OCI-LY1 (cell line): ENCODE data around the gene KRT80.

Experiments used
- H2AFZ ChIP-seq: fragments of 200-600 bp; sonication (generic), shearing (Covaris generic); 2 replicates; pipeline ENCODE4 v1.6.0; 2014; ENCODE audit warnings: antibody characterized with exemption, mild to moderate bottlenecking, low read length
- H3F3A ChIP-seq: fragments of 200-600 bp; sonication (generic), shearing (Covaris generic); 2 replicates; pipeline ENCODE4 v1.6.0; 2014; ENCODE audit warnings: mild to moderate bottlenecking, antibody characterized with exemption, low read length, moderate library complexity; ENCODE audit not compliant: insufficient read depth
- H3K27ac ChIP-seq: fragments of 200-600 bp; sonication (generic); 2 replicates; pipeline ENCODE4 v1.5.1; 2014; ENCODE audit warnings: low read length, mixed run types, mild to moderate bottlenecking, low read depth; ENCODE audit not compliant: poor library complexity, severe bottlenecking
- H3K27me3 ChIP-seq: fragments of 200-600 bp; sonication (generic); 2 replicates; pipeline ENCODE4 v1.6.0; 2014; ENCODE audit warnings: antibody characterized with exemption, mild to moderate bottlenecking, low read length, moderate library complexity; ENCODE audit not compliant: insufficient read depth
- H3K36me3 ChIP-seq: fragments of 200-600 bp; sonication (generic); 2 replicates; pipeline ENCODE4 v1.6.1; 2014; ENCODE audit warnings: mild to moderate bottlenecking, antibody characterized with exemption, low read length, moderate library complexity, mixed read lengths; ENCODE audit not compliant: insufficient read depth
- H3K4me1 ChIP-seq: fragments of 200-600 bp; sonication (generic); 2 replicates; pipeline ENCODE4 v1.5.1; 2014; ENCODE audit warnings: mild to moderate bottlenecking, low read length, moderate library complexity; ENCODE audit not compliant: insufficient read depth, severe bottlenecking
- H3K4me2 ChIP-seq: fragments of 200-600 bp; sonication (generic), shearing (Covaris generic); 2 replicates; pipeline ENCODE4 v1.6.1; 2014; ENCODE audit warnings: low read length
- H3K4me3 ChIP-seq: fragments of 200-600 bp; sonication (generic); 2 replicates; pipeline ENCODE4 v1.5.1; 2014; ENCODE audit warnings: low read length, low read depth, mild to moderate bottlenecking, mixed read lengths; ENCODE audit not compliant: poor library complexity, severe bottlenecking
- H3K79me2 ChIP-seq: fragments of 200-600 bp; shearing (Covaris generic); 2 replicates; pipeline ENCODE4 v1.6.1; 2016; ENCODE audit warnings: mixed run types, low read length, mixed read lengths; ENCODE audit not compliant: insufficient read depth
- H3K9ac ChIP-seq: fragments of 200-600 bp; sonication (generic), shearing (Covaris generic); 2 replicates; pipeline ENCODE4 v1.6.1; 2014; ENCODE audit warnings: mild to moderate bottlenecking, low read length, mixed read lengths
- H3K9me2 ChIP-seq: fragments of 200-600 bp; sonication (generic), shearing (Covaris generic); 2 replicates; pipeline ENCODE4 v1.6.1; 2014; ENCODE audit warnings: low read depth, mild to moderate bottlenecking, low read length, mixed read lengths
- H3K9me3 ChIP-seq: fragments of 200-600 bp; shearing (Covaris generic); 2 replicates; pipeline ENCODE4 v1.6.1; 2014; ENCODE audit warnings: low read length, mixed read lengths
- H4K20me1 ChIP-seq: fragments of 200-600 bp; sonication (generic), shearing (Covaris generic); 2 replicates; pipeline ENCODE4 v1.6.0; 2016; ENCODE audit warnings: mild to moderate bottlenecking, low read length; ENCODE audit not compliant: insufficient read depth
- EZH2 ChIP-seq: fragments of 200-600 bp; sonication (generic), shearing (Covaris generic); IDR thresholded peaks from 2 replicates; pipeline ENCODE4 v1.8.0; 2017; ENCODE audit warnings: borderline replicate concordance, mixed run types, mild to moderate bottlenecking, antibody characterized with exemption, low read length, moderate library complexity, mixed read lengths
- TF ChIP-seq, protein P1 (sequence below): fragments of 200-600 bp; sonication (generic), shearing (Covaris generic); IDR thresholded peaks from 2 replicates; pipeline ENCODE4 v1.5.1; 2017; ENCODE audit warnings: mild to moderate bottlenecking, antibody characterized with exemption, low read length, moderate library complexity, mixed read lengths

KRT80 gene

DNA sequence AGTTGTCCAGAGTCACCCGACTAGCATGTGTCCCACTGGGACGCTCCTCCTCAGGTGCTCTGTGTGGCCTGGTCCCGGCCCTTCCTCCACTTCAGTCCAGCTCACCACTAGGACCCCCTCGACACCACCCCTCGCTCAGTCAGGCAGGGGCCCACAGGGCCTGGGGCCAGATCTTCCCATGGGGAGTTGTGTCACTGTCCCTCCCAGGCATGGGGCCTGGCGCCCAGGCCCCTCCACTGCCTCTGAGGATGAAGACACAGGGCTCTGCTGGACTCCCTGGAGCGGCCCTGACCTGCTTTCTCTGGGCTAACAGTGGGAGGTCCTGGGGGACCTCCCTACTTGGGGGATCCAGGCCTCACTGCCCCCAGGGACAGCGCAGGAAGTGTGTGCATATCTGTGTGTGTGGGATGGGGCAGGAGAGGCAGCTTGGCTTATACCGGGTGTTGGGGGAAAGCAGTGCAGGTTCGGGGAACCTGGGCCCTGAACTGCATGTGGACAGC, 43.8 kb downstream of the KRT80 start:
- H3K4me2 ChIP-seq, result no peak overlapping the region
- H3K9me3 ChIP-seq, result no peaks in the 10 kb centered on the region
- H3K4me3 ChIP-seq, result no peak overlapping the region
- H3F3A ChIP-seq, result no peaks in the 10 kb centered on the region
- no peaks in the 10 kb centered on the region for H3K4me1 ChIP-seq
- H3K9ac ChIP-seq, result no peak overlapping the region
- no peaks in the 10 kb centered on the region for H3K36me3 ChIP-seq
- H3K27me3 ChIP-seq, result no peaks in the 10 kb centered on the region
- no peak for TF ChIP-seq EZH2
- TF ChIP-seq, protein P1, sequence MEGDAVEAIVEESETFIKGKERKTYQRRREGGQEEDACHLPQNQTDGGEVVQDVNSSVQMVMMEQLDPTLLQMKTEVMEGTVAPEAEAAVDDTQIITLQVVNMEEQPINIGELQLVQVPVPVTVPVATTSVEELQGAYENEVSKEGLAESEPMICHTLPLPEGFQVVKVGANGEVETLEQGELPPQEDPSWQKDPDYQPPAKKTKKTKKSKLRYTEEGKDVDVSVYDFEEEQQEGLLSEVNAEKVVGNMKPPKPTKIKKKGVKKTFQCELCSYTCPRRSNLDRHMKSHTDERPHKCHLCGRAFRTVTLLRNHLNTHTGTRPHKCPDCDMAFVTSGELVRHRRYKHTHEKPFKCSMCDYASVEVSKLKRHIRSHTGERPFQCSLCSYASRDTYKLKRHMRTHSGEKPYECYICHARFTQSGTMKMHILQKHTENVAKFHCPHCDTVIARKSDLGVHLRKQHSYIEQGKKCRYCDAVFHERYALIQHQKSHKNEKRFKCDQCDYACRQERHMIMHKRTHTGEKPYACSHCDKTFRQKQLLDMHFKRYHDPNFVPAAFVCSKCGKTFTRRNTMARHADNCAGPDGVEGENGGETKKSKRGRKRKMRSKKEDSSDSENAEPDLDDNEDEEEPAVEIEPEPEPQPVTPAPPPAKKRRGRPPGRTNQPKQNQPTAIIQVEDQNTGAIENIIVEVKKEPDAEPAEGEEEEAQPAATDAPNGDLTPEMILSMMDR, result no peak
- no peaks in the 10 kb centered on the region for H3K9me2 ChIP-seq
- no peaks in the 10 kb centered on the region for H3K79me2 ChIP-seq
- H3K27ac ChIP-seq, result no peak overlapping the region
- H2AFZ ChIP-seq, result no peak overlapping the region
- H4K20me1 ChIP-seq, result no peaks in the 10 kb centered on the region

DNA sequence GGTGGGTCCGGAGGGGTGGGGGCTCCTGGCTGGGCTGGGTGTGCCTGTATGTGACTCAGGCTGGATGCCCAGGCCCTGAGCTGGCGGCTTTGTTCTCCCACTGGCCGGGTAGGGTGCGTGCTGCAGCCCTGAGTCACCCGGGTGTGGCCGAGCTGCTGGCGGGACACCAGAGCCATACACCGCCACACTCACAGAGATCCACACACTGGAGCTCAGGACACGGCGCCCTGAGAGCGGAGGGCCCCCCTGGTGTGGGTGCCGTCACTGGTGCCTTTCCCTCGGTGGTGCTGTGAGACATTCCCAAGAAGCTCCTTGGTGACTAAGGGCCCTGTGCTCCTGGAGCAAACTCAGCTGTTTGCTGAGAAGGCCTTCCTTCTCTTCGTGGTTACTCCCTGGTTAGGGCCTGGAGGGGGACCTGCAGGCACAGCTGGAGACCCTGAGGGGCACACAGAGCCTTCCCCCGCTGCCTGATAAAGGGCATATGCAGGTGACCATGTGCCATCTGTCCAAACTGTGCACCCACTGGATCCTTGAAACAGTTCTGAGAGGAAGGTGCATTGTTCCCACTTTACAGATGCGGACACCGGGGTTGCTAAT, 44.3 kb downstream of the KRT80 start:
- H2AFZ ChIP-seq, result no peak overlapping the region
- H3K4me3 ChIP-seq, result no peak overlapping the region
- no peak overlapping the region for H3K9ac ChIP-seq
- H3K27ac ChIP-seq, result no peak overlapping the region
- H4K20me1 ChIP-seq, result no peaks in the 10 kb centered on the region
- H3K4me1 ChIP-seq, result no peaks in the 10 kb centered on the region
- H3K27me3 ChIP-seq, result no peaks in the 10 kb centered on the region
- H3K9me2 ChIP-seq, result no peaks in the 10 kb centered on the region
- H3K79me2 ChIP-seq, result no peaks in the 10 kb centered on the region
- no peak for TF ChIP-seq EZH2
- TF ChIP-seq, protein P1, result no peak
- H3K9me3 ChIP-seq, result no peaks in the 10 kb centered on the region
- H3K36me3 ChIP-seq, result no peaks in the 10 kb centered on the region
- H3F3A ChIP-seq, result no peaks in the 10 kb centered on the region
- no peak overlapping the region for H3K4me2 ChIP-seq

DNA sequence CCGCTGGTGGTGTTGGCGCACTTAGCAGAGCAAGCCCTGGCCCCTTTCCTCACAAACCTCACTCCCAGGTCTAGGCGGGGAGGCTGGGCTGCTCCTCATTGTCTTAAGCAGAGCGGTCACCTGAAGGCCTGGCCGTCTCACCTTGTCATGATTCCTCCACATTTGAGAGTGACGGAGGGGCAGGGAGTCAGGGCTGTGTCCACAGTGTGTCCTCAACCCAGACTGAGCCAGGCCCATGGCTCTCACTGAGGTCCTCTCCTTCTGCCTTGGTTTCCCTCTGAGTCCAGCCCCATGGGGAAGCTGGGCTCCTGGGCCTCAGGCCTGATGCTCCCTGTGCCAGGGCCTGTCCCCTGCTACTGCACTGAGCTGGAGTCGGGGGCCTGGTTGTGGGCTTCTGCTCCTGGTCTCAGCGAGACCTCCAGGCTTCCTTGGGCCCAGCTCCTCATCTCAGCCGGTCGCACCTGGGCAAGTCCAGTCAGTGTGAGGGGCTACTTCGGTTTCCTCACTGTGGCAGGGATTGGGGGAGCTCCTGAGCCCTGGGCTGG, 44.9 kb downstream of the KRT80 start:
- no peak overlapping the region for H2AFZ ChIP-seq
- no peaks in the 10 kb centered on the region for H3K27me3 ChIP-seq
- no peaks in the 10 kb centered on the region for H4K20me1 ChIP-seq
- no peaks in the 10 kb centered on the region for H3K9me3 ChIP-seq
- no peak overlapping the region for H3K4me2 ChIP-seq
- H3F3A ChIP-seq, result no peaks in the 10 kb centered on the region
- TF ChIP-seq, protein P1, result no peak
- TF ChIP-seq EZH2, result no peak
- no peak overlapping the region for H3K27ac ChIP-seq
- H3K79me2 ChIP-seq, result no peaks in the 10 kb centered on the region
- H3K4me3 ChIP-seq, result no peak overlapping the region
- no peaks in the 10 kb centered on the region for H3K4me1 ChIP-seq
- no peaks in the 10 kb centered on the region for H3K36me3 ChIP-seq
- H3K9ac ChIP-seq, result no peak overlapping the region
- H3K9me2 ChIP-seq, result no peaks in the 10 kb centered on the region
